Measurements from ENCODE around the gene MVB12B.

Gene MVB12B

DNA sequence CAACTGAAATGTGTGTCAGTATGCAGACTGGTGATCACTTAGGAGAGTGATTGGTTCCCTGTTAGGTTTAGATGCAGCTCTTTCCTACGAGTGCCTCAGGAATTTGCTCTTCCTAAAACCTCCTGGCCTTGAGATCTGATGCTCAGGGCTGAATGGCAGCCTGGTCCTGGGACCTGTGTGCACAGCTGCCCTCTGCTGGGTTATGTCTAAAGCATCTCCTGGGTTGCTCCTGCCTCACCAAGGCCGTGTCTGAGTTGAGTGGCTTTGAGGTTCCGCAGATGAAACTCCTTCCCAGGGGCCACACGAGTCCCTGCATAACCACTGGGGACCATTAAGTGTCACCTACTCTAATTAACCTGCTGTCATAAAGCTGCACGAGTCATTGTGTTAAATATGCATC is 59.5 kb downstream of the MVB12B start:
- no peak for DNase-seq (ENCODE audit: low read depth in 3 of 3)

DNA sequence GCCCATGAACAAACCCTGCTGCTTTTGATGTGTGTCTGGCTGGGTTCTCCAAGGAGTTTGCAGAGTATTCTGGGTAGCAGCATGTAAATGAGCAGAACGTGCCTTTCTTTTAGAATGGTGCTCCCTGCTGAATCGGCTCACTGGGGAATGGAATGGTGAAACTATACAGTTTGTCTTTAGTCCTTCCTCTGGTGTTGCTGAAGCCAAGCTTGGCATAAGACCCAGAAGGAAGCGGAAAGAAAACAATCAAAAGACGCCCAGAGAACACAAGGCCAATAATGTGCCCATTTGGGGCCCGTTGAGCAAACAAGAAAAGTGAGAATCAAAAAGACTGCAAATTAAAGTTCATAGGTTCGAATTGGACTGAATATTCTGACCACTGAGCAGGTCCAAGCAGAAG is 60.1 kb downstream of the MVB12B start:
- DNase-seq (ENCODE audit: low read depth in 3 of 3) = no peak

DNA sequence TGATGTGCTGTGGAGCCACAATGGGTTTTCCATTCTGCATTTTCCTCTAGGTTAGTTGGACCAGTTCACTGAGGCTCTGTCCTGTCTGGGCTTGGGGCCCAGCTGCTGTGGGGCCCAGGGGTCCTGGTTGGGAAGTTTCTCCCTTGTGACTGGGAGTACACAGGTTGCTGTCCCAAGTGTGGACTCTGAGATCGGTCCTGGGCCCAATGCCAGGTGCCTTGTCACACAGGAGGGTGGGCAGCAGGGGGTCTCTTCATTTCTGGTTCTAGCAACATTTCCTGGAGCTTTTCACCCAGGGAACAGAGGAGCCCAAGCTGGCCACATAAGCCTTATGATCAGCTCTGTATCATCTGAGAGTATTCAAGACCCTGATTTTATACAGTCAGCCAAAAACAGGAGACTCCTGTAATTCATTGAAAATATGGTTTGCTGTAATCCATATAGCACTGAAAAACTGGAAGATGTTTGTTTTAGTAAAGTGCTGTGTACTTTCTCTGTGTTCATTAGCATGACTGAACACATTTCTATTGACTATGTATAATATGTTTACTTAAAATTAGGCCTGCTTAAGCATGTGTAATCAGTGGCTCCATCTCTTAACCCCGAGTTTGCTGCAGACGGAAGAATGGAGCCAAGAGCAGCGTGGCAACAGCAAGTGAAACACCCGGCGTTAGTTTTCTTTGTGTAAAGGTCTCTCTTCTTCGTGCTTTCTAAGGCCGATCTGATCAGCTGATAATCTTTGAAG is 62.5 kb downstream of the MVB12B start:
- DNase-seq (ENCODE audit: low read depth in 3 of 3) = no peak

DNA sequence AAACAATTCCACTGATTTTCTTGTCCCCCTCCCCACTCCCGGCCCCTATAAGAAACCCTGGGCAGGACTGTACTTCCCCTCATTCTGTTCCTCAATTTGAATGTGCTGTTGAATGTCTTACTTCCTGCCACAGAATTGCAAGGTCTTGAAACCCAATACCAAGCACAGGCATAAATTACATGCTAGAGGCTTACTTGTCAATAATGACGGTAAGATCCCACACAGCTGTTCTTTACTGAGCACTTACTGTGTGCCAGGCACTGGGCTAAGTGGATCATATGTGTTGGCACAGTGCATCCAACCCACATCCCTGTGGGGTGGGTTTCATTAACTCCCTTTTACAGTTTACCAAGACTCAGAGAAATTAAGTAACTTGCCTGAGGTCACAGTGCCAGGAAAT is 63.4 kb downstream of the MVB12B start:
- no peak for DNase-seq (ENCODE audit: low read depth in 3 of 3)

DNA sequence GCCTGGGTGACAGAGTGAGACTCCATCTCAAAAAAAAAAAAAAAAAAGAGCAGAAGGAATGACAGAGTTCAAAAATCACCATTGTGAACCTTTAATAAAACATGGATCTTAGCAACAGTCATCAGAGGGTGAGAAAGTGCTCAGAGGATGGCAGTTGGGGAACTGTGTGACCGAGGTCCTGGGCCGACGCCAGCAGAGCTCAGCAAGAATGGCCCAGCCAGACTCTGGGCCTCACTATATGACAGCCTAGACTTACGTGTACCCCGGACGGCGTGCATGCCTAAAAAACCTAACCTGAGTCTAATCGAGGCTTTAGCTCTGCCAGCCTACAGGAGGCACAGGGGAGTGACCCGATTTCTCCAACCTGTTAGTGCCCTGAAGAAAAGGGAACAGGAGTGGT is 64.3 kb downstream of the MVB12B start:
- DNase-seq (ENCODE audit: low read depth in 3 of 3) = no peak

DNA sequence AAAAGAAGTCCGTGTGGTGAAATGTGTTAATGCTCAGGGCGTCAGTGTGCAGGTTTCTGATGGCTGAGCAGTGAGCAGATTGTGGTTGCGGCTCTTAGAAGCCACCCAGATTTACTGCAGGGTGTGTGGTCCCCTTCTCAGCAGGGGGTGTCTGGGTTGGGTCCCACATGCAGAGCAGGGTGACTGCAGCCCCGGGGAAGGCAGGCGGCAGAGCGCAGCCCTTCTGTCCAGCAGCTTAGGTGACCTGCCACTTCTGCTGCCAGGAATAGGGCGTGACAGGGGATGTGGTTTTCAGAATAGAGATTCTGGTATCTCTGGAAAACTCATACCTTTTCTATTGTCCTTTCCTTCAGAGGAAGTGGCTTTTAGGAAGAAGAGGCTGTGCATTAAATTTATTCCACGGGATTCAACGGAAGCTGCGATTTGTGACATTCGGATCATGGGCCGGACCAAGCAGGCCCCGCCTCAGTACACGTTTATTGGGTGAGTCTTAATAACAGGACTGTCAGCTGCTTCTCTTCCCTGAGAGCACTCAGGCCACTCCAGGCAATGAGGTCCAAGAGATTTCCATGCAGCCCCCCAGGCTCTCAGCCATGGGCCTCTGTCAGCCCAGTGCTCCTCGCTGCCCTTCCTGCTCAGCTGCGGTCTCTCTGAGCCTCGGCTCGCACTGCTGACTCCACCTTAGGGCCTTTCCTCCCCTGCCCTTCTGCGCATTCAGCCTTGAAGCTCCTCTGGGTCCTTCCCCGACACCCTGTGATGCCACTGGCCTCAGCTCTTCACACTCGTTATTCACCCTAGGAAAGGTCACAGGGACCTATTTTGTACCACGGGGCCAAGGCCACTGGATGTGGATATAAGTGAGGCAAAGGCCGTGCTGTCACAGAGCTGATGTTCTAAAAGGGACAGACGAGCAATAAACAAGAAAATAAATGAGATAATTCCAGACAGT is 65.4 kb downstream of the MVB12B start:
- DNase-seq (ENCODE audit: low read depth in 3 of 3) = no peak

DNA sequence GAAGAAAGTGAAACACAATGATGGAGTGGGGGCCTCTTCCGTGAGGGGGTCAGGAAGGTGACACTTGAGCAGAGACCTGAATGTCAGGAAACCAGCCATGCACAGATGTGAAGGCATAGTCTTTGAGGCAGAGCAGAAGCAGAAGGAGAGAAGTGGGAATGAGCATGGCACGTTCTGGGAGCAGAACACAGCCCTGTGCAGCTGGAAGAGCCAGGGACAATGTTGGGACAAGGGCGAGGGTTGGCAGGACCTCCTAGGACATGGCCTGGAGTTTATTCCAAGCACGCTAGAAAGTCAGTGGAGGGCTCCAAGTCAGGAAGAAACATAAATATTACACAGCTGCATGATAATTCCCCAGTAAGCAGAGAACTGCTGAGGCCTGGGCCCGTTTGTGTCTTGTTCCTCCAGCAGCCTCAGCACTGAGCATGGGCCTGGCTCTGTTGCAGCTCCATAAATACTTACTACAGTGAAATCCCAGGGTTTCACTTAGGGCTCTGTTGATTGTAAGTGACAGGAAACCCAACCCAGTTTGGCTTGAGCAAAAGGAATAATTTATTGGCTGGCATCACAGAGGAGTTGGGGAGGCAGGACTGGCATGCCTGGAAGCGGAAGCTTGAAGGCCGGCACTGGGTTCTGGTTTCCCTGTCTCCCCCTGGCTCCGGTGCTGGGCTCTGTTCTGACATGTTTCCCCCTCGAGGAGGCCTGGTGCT is 66.2 kb downstream of the MVB12B start:
- DNase-seq (ENCODE audit: low read depth in 3 of 3) = no peak

DNA sequence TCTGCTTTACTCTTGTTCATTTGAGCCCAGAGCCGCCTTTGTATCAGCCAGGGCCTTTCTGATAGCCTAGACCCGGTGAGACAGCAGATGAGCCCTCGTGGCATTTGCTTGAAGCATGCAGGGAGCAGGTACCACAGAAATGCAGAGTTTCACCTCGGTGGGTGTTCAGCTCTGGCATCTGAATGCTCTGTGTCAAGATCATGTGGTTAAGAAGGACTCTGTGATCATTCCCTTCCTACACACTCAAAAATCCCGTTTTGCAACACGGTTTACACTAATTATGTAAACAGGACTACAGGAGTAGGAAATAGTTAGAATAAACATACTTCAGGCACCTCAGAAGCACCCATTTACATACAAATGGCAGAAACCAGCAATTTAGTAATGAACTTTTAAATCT is 67.2 kb downstream of the MVB12B start:
- no peak for DNase-seq (ENCODE audit: low read depth in 3 of 3)

DNA sequence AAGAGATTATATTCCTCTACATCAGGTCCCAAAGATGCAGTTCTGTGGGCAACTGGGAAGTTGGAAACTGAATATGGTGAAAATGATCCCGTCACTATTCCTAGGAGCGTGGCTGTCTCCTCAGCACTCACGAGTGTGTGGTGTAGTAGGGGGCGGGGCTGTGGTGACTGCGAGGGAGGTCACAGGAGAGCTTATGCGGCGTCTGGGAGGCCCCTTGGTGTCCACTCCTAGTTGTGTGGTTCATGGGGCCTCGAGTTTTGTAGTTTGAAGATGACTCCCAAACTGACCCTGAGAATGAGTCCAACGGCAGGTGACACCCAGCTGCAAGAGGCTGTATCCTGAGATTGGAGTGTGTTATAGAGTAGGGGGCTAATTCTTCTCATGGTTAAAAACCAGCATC is 68.2 kb downstream of the MVB12B start:
- DNase-seq (ENCODE audit: low read depth in 3 of 3) = no peak

DNA sequence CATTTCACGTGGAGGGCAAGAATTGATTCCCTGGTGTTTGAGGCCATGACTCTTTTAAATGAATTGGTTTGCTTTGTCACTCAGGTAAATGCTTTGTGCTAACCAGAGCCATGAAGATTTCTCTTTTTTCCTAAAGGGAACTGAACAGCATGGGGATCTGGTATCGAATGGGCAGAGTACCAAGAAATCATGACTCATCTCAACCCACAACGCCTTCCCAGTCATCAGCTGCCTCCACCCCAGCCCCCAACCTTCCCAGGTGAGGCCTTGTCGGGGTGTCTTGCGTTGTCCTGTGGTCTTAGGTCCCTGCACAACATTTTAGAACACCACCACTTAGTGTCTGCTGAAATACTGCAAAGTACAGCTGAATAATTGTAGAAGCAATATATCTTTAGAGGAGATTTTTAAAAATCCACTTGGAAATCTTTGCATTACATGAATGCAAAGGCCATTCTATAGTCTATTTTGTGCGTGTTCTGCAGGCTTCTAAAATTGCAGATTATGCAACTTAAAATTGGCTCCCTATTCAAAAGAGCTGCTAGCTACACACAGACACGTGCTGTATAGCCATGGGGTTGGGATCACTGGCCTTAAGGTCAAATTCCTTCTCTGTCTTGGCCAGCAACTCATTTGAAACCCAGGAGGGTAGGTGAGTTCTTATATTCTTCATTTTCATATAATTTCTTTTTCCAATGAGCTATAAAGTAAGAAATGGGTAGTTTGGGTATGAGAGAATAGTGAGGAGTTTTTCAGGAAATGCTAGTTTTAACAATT is 69.0 kb downstream of the MVB12B start:
- DNase-seq (ENCODE audit: low read depth in 3 of 3) = no peak

DNA sequence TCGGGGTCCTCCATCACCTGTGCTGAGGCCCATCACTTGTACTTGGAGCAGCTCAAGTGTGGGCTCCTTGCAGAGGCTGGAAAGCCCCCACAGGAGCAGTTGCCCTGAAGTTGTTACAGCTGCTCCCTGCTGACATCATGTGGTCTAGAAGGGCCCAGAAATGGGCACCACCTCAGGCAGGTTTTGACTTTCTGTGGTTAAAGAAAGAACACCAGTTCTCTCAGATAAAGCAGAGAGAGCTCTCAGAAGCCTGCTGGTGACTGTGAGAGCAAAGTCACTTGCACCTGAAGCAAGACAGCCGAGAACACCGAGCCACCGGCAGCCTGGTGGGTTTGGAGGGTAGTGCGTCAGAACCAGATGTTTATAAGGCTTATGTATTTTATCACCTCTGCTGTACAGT is 70.4 kb downstream of the MVB12B start:
- DNase-seq (ENCODE audit: low read depth in 3 of 3) = no peak

DNA sequence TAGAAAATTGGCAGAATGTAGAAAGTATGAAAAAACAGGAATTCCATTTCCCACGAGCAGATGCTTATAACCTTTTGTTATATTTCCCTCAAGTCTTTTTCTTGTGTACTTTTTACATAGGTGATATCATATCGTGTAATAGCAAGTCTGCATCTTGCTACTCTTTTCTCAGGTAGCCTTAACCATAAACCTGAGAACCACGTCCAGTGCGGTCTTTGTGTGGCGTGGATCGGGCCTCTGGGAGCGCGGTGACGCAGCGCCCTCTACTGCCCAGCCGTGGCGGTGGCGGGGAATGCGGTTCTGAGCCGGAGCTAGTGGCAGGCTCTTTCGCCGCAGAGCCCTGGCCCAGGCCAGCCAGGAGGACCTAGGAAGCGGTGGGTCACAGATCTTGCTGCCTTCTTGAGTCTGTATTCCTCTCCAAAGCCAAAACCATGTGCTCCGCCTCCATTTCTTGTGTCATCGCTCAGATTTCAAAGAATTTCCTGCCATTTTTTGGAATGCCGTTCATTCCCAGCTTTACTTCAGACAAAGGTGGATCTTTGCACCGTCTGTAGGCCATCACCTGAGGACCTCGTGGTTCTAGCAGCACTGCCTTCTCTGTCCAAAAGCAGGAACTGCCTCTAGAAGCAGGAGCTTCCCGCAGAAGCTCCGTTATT is 71.9 kb downstream of the MVB12B start:
- DNase-seq (ENCODE audit: low read depth in 3 of 3) = peak; percentile 39 to 56 (median 44)

DNA sequence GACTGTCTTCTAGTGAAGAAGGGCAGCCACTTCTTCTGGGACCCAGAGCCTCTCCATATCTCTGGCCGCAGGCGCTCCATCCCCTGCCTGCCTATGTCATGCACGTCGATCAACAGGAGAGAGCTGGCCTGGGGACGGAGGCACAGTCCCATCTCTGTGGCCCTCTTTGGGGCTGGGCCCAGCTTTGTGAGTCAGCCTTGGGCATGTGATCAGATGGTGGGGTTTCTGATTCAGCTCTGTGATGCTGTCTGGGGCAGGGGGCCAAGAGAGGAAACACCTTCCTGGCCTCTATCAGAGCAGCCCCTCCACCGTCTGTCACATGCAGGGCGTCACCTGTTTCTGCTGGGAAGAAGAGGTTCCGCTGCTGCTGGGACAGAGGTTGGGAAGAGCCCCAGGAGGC is 72.6 kb downstream of the MVB12B start:
- DNase-seq (ENCODE audit: low read depth in 3 of 3) = no peak

DNA sequence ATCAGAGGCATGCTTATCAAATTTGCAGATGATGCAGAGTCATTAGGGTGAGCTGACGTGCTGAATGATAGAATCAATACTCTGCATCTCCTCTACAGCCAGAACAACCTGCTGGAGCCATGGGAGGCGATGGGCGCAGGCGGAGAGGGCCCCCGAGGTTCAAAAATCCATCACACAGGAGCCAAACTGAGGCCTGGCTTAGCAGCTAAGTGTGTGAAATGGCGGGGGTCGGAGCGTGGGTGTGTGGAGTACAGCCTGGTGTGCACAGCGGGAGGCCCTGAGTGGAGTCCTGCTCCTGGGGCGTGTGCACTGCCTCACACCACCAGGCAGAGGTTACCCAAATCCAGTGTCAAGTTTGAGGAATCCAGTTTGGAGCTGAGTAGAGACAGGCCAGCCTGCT is 73.2 kb downstream of the MVB12B start:
- no peak for DNase-seq (ENCODE audit: low read depth in 3 of 3)

DNA sequence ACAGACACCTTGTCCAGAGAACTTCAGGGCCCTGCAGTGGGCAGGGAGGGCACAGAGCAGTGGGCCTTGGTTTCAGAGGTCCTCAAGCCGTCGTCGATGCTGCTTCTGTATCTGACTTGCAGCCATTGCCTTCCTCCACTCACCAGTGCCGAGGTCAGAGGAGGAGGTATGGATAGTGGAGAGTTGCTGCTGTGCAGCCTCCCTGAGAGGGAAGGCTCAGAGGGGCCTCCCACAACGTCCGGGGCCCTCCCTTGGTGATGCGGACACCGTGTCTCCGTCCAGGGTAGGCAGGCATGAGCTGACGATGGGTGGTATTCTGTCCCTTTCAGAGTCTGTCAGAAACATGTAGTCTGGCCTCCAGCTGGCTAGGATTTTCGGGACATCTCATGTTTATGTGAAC is 73.9 kb downstream of the MVB12B start:
- no peak for DNase-seq (ENCODE audit: low read depth in 3 of 3)

DNA sequence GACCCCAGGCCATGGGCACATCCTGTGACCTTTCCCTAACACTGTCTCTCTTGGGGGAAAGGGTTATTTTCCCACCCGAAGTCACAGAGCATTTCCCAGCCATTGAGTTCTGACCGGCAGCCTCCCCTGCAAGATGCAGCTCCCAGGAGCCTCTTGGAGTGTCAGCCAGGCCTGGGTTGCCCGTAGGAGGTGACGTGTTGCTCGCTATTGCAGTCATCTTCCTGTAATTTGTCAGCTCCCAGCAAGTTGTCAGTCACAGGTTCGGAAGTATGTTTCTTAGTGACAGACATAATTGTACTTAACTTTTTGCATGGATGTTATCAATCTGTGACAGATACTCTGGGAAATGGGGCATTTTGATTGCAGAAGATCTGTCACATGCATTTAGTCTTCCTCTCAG is 74.5 kb downstream of the MVB12B start:
- no peak for DNase-seq (ENCODE audit: low read depth in 3 of 3)

DNA sequence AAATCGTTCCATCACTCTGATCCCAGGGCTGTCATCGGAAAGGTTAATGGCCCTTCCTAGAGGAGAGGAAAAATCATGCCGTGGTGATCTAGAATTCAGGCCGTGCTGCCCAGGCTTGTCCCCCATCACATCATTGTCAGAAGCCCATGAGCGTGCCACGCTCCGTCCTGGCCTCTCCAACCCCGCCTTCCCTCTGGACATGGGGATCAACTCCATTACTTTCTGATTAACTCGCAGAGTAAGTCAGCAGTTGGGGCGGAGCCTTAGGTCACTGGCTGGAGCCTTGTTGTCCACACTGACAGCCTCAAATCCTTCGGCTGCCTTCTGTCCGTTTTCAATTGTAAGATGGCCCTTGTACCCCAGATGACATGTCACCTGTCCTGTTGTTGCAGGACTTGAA is 75.0 kb downstream of the MVB12B start:
- DNase-seq (ENCODE audit: low read depth in 3 of 3) = no peak

DNA sequence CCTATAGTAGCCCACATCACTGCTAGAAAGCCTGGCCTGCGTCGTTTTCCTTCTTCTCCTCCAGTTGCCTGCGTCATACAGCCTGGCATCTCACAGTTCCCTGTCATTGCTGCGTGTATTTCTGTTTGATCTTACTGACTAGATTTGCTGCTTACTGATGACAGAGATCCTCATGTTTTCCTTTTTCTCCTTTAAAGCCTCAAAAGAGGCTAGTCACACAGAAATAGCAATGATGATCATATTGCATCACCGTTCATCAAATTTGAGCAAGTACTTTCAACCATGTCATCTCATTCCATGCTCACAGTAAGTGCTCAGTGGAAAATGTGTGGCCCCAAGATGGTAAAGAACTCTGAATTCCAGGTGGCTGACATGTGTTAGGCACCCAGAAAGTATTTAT is 76.8 kb downstream of the MVB12B start:
- no peak for DNase-seq (ENCODE audit: low read depth in 3 of 3)

DNA sequence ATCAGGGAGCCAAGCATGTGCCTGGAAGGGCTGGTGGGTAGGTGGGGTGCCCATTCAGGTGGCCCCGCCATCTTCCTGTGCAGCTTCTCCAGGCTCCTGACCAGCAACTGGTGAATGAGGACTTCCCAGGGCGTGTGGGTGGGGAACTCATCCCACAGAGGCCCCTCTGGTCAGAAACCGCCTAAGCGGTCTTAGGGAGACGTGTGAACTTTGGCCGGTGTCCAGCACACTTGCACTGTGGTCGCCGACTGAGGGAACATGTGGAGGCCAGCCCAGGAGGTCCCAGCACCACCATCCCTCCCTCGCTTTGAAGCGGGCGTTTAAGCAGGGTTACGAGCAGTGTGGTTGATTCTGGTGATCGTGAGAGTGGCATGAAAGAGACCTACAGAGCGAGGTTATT is 77.8 kb downstream of the MVB12B start:
- no peak for DNase-seq (ENCODE audit: low read depth in 3 of 3)

DNA sequence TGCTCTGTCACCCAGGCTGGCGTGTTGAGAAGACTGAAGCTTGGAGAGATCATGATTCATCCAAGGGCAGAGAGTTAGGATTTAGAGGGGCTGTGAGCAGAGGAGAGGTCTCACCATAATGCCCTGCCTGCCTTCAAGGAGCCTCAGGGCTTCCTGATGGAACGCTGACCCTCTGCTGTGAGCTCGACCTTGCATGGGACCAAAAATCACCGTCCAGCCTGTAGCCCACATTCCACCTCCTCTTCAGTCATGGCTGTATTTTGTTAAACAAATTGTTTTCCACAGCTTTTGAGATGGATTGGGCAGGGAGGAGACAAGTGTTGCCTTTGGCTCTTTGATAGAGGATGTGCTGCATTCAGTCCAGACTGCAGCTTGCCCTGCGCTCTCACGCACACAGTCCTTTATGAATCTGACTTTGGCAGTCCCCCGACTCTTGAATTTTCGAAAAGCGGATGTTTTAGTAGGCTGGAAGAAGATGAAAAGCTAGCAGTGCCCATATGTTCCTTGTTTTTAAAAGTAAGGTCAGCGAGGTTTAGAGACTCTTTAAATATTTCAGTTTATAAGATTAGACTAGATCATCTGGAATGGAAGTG is 79.5 kb downstream of the MVB12B start:
- DNase-seq (ENCODE audit: low read depth in 3 of 3) = no peak
